Gastroesophageal sphincter (tissue), 4 donors: ENCODE results near the gene KANSL2. TPM values are rescaled to one million over a fixed set of nuclear protein-coding genes. Genes with fewer than 3 reads are reported as not detected.
A peak's percentile ranks its signal among the peaks of the same experiment; 100 is the strongest.

Source experiments
- ATAC-seq: fragments of 150-250 bp; one replicate; pipeline ENCODE4 v1.9.1; 2016; ENCODE audit warnings: mild to moderate bottlenecking, moderate library complexity
- H3K27ac ChIP-seq, 4 donors: fragments of 200-600 bp; sonication (generic) in 3 of 4; 1 replicate in 3 of 4; 2 replicates in 1 of 4; pipeline ENCODE4 v1.5.1; 2016 to 2019
- H3K27me3 ChIP-seq: fragments of 200-600 bp; sonication (generic); one replicate; pipeline ENCODE4 v1.5.1; 2019
- H3K36me3 ChIP-seq, 2 donors: fragments of 200-600 bp; sonication (generic); one replicate each; pipeline ENCODE4 v1.5.1; 2019; ENCODE audit warnings: control low read depth in 1 of 2
- H3K4me1 ChIP-seq, 3 donors: fragments of 200-600 bp; sonication (generic); 1 replicate in 2 of 3; 2 replicates in 1 of 3; pipeline ENCODE4 v1.5.1; 2016 to 2019; ENCODE audit warnings: control low read depth in 2 of 3
- H3K4me3 ChIP-seq, 2 donors: fragments of 200-600 bp; sonication (generic); one replicate each; pipeline ENCODE4 v1.5.1; 2019; ENCODE audit warnings: mild to moderate bottlenecking in 1 of 2, moderate library complexity in 1 of 2
- H3K9me3 ChIP-seq, 3 donors: fragments of 200-600 bp; sonication (generic); one replicate each; pipeline ENCODE4 v1.5.1; 2017 to 2019; ENCODE audit warnings: control low read depth in 2 of 3
- EP300 ChIP-seq: sonication (generic); formaldehyde crosslinking; IDR thresholded peaks from one replicate; pipeline ENCODE4 v1.6.1; 2017; ENCODE audit warnings: antibody characterized with exemption, mild to moderate bottlenecking
- POLR2A ChIP-seq, 2 donors: fragments of 450-650 bp; IDR thresholded peaks; one replicate each; pipeline ENCODE4 v1.6.1; 2017; ENCODE audit warnings: antibody characterized with exemption in 2 of 2, mild to moderate bottlenecking in 2 of 2, moderate library complexity in 1 of 2
- POLR2AphosphoS5 ChIP-seq: sonication (generic); formaldehyde crosslinking; IDR thresholded peaks from one replicate; pipeline ENCODE4 v1.6.1; 2017; ENCODE audit warnings: antibody characterized with exemption
- WGBS, 2 donors: methylation state at CpG; one replicate each; pipeline ENCODE4 v1.1.5; 2018; ENCODE audit warnings: low coverage in 1 of 2; 5-methylcytosine and 5-hydroxymethylcytosine counted together
- total RNA-seq, 4 donors: library from RNA; depleted of rRNA; stranded (reverse); fragments of >200 nt; gene quantifications; one replicate each; pipeline ENCODE4 v1.1.0, GENCODE V29; 2016
- TF ChIP-seq, protein P1 (sequence below), 4 experiments: fragments of 200-600 bp in 2 of 4; fragments of 450-650 bp in 2 of 4; sonication (generic) in 1 of 4; IDR thresholded peaks; one replicate each; pipeline ENCODE4 v1.5.1; 2017 to 2019; ENCODE audit warnings: antibody characterized with exemption in 4 of 4, mild to moderate bottlenecking in 2 of 4, moderate library complexity in 2 of 4

The KANSL2 gene
- total RNA-seq, 4 donors from 2014 or later = 39.0 to 49.0 (median 43.7) TPM

DNA sequence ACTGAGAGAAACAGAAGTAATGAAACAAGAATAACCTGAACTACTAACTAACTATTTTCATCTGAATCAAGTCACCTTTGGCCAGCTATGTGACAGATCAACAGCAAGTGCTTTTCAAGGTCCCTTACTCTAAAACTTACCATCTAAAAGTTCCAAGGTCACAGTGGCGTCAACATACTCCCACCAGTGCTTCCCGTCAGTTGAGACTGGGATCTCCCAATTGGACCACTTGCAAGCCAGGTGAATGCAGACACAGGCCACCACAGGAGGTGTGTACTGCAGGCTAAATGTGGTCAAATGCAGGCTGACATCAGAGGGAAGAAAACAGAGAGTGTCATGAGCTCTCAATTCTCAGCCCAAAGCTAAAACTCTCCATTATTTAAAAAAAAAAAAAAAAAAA lies 13.8 kb upstream of the KANSL2 start:
- ATAC-seq = no peak
- TF ChIP-seq POLR2AphosphoS5 = no peak
- WGBS, 2 donors = 61 to 80% methylated on average over 1 to 2 of the region's 2 CpGs
- H3K36me3 ChIP-seq = peaks cover 4 to 92% of the 10 kb centered on the region in 2 donors
- no peak overlapping the region for H3K4me3 ChIP-seq
- H3K27ac ChIP-seq = no peak overlapping the region
- H3K4me1 ChIP-seq = peaks cover 0 to 14% (median 4%) of the 10 kb centered on the region in 3 donors
- no peaks in the 10 kb centered on the region for H3K9me3 ChIP-seq
- H3K27me3 ChIP-seq = no peaks in the 10 kb centered on the region

DNA sequence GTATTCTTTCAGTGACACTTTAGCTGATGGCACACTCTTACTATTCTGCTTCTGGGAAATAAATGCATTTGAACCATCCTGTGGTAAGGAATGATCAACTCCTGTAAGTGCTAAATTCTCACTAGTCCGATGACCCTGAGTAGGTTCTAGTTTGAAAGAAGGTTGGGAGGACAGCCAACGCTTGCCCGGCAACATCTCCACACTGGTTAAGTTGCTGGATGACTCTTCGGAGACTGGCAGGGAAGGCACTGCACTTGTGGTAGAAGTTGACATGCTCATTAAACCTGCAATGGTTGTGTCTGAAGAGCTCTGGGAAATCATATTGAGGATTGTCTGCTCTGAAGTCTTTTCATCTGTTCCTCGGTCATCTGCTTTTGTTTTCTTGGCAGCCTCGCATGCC lies 12.0 kb upstream of the KANSL2 start:
- Histone ChIP-seq H3K9me3 (no peaks in the 10 kb centered on the region), H3K27me3 (no peaks in the 10 kb centered on the region), H3K27ac (no peak overlapping the region), H3K36me3 (peaks cover 4 to 90% of the 10 kb centered on the region in 2 donors), H3K4me3 (no peak overlapping the region), H3K4me1 (peaks cover 0 to 23% (median 4%) of the 10 kb centered on the region in 3 donors)
- TF ChIP-seq POLR2AphosphoS5 (no peak), EP300 (no peak), POLR2A (IDR thresholded peaks at IDR 0.05) (no peak)
- TF ChIP-seq, protein P1, sequence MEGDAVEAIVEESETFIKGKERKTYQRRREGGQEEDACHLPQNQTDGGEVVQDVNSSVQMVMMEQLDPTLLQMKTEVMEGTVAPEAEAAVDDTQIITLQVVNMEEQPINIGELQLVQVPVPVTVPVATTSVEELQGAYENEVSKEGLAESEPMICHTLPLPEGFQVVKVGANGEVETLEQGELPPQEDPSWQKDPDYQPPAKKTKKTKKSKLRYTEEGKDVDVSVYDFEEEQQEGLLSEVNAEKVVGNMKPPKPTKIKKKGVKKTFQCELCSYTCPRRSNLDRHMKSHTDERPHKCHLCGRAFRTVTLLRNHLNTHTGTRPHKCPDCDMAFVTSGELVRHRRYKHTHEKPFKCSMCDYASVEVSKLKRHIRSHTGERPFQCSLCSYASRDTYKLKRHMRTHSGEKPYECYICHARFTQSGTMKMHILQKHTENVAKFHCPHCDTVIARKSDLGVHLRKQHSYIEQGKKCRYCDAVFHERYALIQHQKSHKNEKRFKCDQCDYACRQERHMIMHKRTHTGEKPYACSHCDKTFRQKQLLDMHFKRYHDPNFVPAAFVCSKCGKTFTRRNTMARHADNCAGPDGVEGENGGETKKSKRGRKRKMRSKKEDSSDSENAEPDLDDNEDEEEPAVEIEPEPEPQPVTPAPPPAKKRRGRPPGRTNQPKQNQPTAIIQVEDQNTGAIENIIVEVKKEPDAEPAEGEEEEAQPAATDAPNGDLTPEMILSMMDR (IDR thresholded peaks at IDR 0.05) = no peak
- 80 to 100% methylated on average over 2 to 4 of the region's 6 CpGs for whole genome bisulfite sequencing, 2 donors
- ATAC-seq = no peak

DNA sequence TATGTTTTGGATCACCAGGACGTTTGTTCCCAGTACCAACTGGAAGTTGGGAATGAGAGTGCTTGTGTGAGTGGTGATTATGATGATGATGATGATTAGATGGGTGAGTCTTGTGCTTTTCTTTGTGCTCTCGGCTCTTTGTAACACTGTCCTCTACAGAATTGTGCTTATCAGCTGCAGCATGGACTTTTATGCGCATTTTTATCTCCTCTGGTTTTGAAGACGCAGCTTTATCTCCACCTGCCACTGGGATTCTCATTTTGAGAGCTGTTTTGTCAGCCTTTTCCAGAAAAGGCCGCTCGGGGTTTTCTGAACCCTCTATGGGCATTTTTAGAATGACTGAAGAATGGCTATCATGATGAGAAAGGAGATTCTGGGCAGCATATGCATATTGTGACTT lies 11.5 kb upstream of the KANSL2 start:
- H3K9me3 ChIP-seq = no peaks in the 10 kb centered on the region
- peaks cover 4 to 90% of the 10 kb centered on the region in 2 donors for H3K36me3 ChIP-seq
- H3K27ac ChIP-seq = no peak overlapping the region
- H3K27me3 ChIP-seq = no peaks in the 10 kb centered on the region
- no peak overlapping the region for H3K4me3 ChIP-seq
- peaks cover 0 to 23% (median 4%) of the 10 kb centered on the region in 3 donors for H3K4me1 ChIP-seq
- 81 to 100% methylated on average over 5 to 6 of the region's 6 CpGs for WGBS, 2 donors
- no peak for TF ChIP-seq POLR2AphosphoS5
- TF ChIP-seq, protein P1 (IDR thresholded peaks at IDR 0.05) = no peak
- no peak for TF ChIP-seq POLR2A (IDR thresholded peaks at IDR 0.05)
- TF ChIP-seq EP300 = no peak
- ATAC-seq = no peak

DNA sequence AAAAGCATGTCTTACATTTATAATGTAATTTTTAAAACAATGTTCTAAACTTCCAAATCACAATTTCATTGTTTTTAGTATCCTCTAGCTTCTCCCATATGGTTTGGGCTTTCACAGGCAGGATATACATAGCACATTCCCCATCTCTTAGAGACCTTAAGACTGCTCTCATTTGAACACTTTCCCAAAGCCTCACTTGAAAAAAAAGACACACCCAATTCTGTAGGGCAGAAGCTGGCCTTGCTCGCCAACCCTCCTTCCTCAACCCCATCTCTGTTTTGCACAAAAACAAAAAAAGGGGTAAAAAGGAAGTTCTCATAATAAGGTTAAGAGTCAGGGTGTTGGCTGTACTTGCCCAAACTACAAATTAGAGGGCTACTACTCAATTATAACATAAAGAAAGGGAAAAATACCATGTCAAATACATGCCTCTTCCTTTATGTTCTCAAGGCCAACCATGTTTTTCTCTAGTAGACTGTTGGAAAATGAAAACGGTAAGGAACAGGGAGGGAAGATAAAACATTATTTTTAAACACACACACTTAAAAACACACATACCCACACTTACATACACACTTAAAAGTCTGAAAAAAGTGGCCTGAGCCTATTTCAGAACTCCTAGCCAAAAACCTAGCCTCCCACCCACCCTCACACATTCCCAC lies 9.9 kb upstream of the KANSL2 start:
- peaks cover 0 to 23% (median 4%) of the 10 kb centered on the region in 3 donors for H3K4me1 ChIP-seq
- TF ChIP-seq, protein P1 (IDR thresholded peaks at IDR 0.05) = no peak
- no peak for TF ChIP-seq POLR2AphosphoS5
- peaks cover 4 to 84% of the 10 kb centered on the region in 2 donors for H3K36me3 ChIP-seq
- H3K9me3 ChIP-seq = no peaks in the 10 kb centered on the region
- H3K27me3 ChIP-seq = no peaks in the 10 kb centered on the region
- H3K4me3 ChIP-seq = no peak overlapping the region
- WGBS, 2 donors = 0 to 48% methylated on average over 1 to 2 of the region's 2 CpGs
- ATAC-seq = no peak
- peak overlapping the region in 3 of 4 donors; percentile 35 to 75 (median 68) for H3K27ac ChIP-seq

DNA sequence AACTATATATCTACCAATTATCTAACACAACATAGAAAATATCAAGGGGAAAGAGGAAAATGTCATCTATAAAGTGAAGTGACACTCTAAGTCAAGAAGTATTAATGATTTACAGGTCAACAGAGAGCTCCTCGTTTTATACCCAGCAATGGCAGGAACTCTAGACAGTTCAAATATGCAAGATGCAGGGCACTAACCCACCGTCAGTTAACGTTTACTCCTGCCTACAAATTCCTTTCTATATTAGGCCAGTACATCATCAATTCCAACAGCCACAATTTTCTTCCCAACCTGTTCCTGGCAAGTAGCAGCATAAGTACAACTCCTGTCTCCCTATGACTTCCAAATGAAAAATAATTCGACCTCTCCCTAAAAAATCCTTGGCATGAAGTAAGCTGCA lies 9.0 kb upstream of the KANSL2 start:
- H3K36me3 ChIP-seq = peaks cover 4 to 74% of the 10 kb centered on the region in 2 donors
- ATAC-seq = peak; percentile 61
- TF ChIP-seq POLR2AphosphoS5 = no peak
- TF ChIP-seq POLR2A (IDR thresholded peaks at IDR 0.05) = no peak
- TF ChIP-seq, protein P1 (IDR thresholded peaks at IDR 0.05) = no peak
- no peak for TF ChIP-seq EP300
- no peaks in the 10 kb centered on the region for H3K27me3 ChIP-seq
- 10 to 30% methylated on average over 4 of the region's 4 CpGs for WGBS, 2 donors
- no peak overlapping the region for H3K4me3 ChIP-seq
- H3K4me1 ChIP-seq = peaks cover 0 to 23% (median 4%) of the 10 kb centered on the region in 3 donors
- H3K27ac ChIP-seq = peak overlapping the region in 3 of 4 donors; percentile 35 to 75 (median 68)
- H3K9me3 ChIP-seq = no peaks in the 10 kb centered on the region
